Stomach smooth muscle (tissue), 2 donors: ENCODE measurements around the gene CHN2.

Source experiments
- H3K27ac ChIP-seq: one replicate; pipeline ENCODE4 v1.7.0; 2013; ENCODE audit warnings: mild to moderate bottlenecking, low read length, inconsistent platforms
- H3K27me3 ChIP-seq, 2 donors: one replicate each; pipeline ENCODE4 v1.7.0; 2013; ENCODE audit warnings: low read length in 2 of 2; ENCODE audit not compliant: insufficient read depth in 2 of 2, control insufficient read depth in 1 of 2
- H3K36me3 ChIP-seq, 2 donors: one replicate each; pipeline ENCODE4 v1.7.0; 2013; ENCODE audit warnings: low read length in 2 of 2; ENCODE audit not compliant: control insufficient read depth in 2 of 2, insufficient read depth in 2 of 2
- H3K4me1 ChIP-seq: one replicate; pipeline ENCODE4 v1.7.0; 2013; ENCODE audit warnings: low read length; ENCODE audit not compliant: control insufficient read depth, insufficient read depth
- H3K4me3 ChIP-seq, 2 donors: one replicate each; pipeline ENCODE4 v1.7.0; 2013; ENCODE audit warnings: low read length in 2 of 2
- H3K9ac ChIP-seq, 2 donors: one replicate each; pipeline ENCODE4 v1.7.0; 2013; ENCODE audit warnings: low read length in 2 of 2, mild to moderate bottlenecking in 1 of 2
- H3K9me3 ChIP-seq, 2 donors: one replicate each; pipeline ENCODE4 v1.7.0; 2013; ENCODE audit warnings: low read length in 2 of 2; ENCODE audit not compliant: control insufficient read depth in 2 of 2
- donor health status: healthy.
- donor health status: Pancreatic carcinoma.

CHN2 gene

GRCh38 chr7:29160080-29160479 is 34.5 kb upstream of the CHN2 start:
- Histone ChIP-seq H3K9me3 (no peaks in the 10 kb centered on the region), H3K9ac (no peak overlapping the region), H3K4me3 (no peak overlapping the region)

DNA sequence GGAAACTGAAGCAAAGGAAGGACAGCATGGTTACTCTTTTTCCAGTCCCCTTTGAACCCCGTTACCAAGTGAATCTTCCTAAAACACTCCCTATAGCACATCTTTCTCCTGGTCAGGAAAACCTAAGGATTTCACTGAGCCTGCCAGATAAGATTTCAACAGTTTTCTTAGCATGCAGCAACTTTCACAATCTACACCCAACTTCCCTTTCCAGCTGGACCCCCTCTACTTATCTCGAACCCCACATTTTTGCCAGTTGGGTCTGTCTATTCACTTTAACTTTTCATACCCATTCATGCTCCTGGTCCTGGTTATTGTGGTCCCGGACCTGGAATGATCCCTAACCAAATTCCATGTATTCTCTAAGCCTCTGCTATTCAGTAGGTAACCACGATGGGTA is 33.3 kb upstream of the CHN2 start:
- no peaks in the 10 kb centered on the region for H3K36me3 ChIP-seq
- H3K4me1 ChIP-seq = no peaks in the 10 kb centered on the region
- H3K9me3 ChIP-seq = no peaks in the 10 kb centered on the region
- H3K27ac ChIP-seq = no peak overlapping the region
- H3K27me3 ChIP-seq = no peaks in the 10 kb centered on the region
- H3K4me3 ChIP-seq = no peak overlapping the region
- H3K9ac ChIP-seq = no peak overlapping the region

More at GRCh38 chr7:29160080-29160479, 34.5 kb upstream of the CHN2 start:
- Histone ChIP-seq H3K4me1 (no peaks in the 10 kb centered on the region), H3K27me3 (no peaks in the 10 kb centered on the region), H3K27ac (no peak overlapping the region), H3K36me3 (no peaks in the 10 kb centered on the region)

GRCh38 chr7:29162577-29162976 is 32.0 kb upstream of the CHN2 start:
- no peaks in the 10 kb centered on the region for H3K36me3 ChIP-seq
- H3K27ac ChIP-seq = no peak overlapping the region
- H3K4me1 ChIP-seq = no peaks in the 10 kb centered on the region
- H3K4me3 ChIP-seq = no peak overlapping the region
- H3K27me3 ChIP-seq = peaks cover 0 to under 1% of the 10 kb centered on the region in 2 donors
- H3K9ac ChIP-seq = no peak overlapping the region
- no peaks in the 10 kb centered on the region for H3K9me3 ChIP-seq

DNA sequence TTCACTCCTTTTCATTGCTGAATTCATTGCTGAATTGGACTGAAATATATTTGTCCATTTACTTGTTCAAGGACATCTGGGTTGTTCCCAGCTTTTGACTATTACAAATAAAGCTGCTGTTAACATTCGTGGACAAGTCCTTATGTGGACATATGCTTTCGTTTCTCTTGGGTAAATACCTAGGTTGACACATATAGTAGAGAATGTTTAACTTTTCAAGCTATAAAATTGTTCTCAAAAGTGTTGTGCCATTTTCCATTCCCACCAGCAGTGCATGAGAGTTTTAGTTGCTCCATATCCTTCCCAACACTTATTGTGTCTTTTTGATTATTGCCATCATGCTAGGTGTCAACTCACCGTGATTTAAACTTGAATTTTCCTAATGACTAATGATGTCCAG is 30.7 kb upstream of the CHN2 start:
- no peak overlapping the region for H3K27ac ChIP-seq
- H3K36me3 ChIP-seq = no peaks in the 10 kb centered on the region
- peaks cover 0 to 2% of the 10 kb centered on the region in 2 donors for H3K27me3 ChIP-seq
- no peak overlapping the region for H3K4me3 ChIP-seq
- H3K4me1 ChIP-seq = no peaks in the 10 kb centered on the region
- no peaks in the 10 kb centered on the region for H3K9me3 ChIP-seq
- H3K9ac ChIP-seq = no peak overlapping the region

DNA sequence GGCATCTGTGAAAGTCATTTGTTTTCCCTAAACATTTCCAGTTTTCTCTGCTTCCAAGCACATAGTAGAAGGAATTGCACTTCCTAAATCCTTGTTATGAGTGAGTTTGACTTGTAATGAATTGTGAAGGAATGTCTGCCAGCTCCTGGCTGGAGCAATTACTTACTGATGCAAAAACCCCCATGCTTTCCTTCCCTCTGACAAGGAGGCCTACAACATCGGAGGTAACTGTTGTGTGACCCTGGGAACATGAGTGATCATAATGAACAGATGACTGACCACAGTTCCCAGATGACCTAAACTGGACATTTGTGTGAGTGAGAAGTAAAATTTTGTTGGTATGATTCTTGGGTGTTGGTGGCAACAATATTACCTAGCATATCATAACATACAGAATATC is 26.9 kb upstream of the CHN2 start:
- H3K9me3 ChIP-seq = no peaks in the 10 kb centered on the region

GRCh38 chr7:29170781-29171180 is 23.8 kb upstream of the CHN2 start:
- Histone ChIP-seq H3K4me3 (no peak overlapping the region), H3K27me3 (peaks cover 0 to 2% of the 10 kb centered on the region in 2 donors), H3K4me1 (no peaks in the 10 kb centered on the region), H3K36me3 (no peaks in the 10 kb centered on the region), H3K9ac (no peak overlapping the region), H3K27ac (no peak overlapping the region), H3K9me3 (no peaks in the 10 kb centered on the region)

More for the DNA sequence above, 26.9 kb upstream of the CHN2 start:
- Histone ChIP-seq H3K27me3 (peaks cover 0 to 2% of the 10 kb centered on the region in 2 donors), H3K27ac (no peak overlapping the region), H3K36me3 (no peaks in the 10 kb centered on the region), H3K9ac (no peak overlapping the region), H3K4me3 (no peak overlapping the region), H3K4me1 (no peaks in the 10 kb centered on the region)

DNA sequence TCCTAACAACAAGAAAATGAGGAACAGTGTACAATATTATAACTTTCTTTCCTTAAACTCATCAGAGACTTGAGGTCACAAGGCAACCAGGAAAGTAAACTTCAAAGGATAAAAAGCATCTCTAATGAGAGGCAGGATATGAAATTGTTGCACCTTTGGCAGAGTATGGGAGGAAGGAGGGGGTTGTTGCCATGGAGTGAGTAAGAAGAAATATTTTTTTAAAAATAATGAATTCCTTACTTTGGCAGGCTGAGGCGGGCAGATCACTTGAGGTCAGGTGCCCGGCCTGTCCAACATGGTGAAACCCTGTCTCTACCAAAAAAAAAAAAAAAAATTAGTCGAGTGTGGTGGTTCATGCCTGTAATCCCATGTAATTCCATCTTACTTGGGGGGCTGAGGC is 21.1 kb upstream of the CHN2 start:
- no peak overlapping the region for H3K9ac ChIP-seq
- H3K4me3 ChIP-seq = no peak overlapping the region
- H3K27me3 ChIP-seq = no peaks in the 10 kb centered on the region
- no peak overlapping the region for H3K27ac ChIP-seq
- H3K36me3 ChIP-seq = no peaks in the 10 kb centered on the region
- H3K9me3 ChIP-seq = no peaks in the 10 kb centered on the region
- H3K4me1 ChIP-seq = no peaks in the 10 kb centered on the region

DNA sequence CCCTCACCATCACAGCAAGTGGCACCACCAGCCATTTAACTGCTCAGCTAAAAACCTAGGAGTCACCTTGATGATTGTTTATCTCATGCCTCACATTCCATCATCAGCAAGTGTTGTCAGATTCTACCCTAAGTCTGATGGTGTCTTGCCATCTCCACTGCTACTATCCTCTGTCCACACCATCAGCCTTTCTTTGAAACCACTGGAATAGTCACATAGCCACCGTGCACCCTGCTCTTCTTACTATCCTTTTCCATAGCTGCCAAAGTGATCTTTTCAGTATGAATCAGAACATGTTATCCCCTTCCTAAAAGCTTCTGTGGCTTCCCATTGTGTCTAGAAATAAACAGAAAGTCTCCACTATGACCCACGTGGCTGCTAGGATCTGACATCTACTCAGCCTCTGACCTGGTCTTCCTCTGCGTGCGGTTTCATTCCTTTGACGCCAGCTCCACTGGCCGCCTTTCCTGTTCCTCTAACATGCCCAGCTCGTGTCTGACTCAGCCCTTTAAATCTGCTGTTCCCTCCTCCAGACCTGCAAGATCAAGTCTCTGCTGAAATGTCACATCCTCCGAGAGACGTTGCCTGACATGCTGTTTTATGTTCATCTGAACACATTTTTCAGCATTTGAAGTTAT is 16.5 kb upstream of the CHN2 start:
- no peaks in the 10 kb centered on the region for H3K4me1 ChIP-seq
- H3K9ac ChIP-seq = no peak overlapping the region
- peaks cover 0 to 4% of the 10 kb centered on the region in 2 donors for H3K9me3 ChIP-seq
- peaks cover 0 to 2% of the 10 kb centered on the region in 2 donors for H3K27me3 ChIP-seq
- H3K27ac ChIP-seq = no peak overlapping the region
- no peaks in the 10 kb centered on the region for H3K36me3 ChIP-seq
- no peak overlapping the region for H3K4me3 ChIP-seq

DNA sequence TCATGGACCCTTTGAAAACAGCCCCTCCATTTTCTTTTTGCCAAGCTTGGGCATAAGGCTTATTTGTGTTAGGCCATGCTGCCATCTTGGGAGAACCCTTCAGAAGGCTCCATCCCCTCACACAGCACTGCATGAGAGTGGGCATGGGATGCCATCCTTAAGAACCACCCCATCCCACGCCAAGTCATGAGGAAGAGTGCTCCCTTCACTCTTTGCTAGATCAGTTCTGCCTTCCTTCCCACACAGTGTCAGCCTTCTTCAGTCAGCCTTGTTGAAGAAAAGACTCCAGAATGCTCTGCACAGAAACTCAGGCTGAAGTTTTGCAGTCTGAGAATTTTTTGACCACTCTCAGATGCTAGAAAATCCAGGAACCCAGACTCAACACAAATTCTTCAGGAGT is 15.5 kb upstream of the CHN2 start:
- Histone ChIP-seq H3K9me3 (peaks cover 0 to 4% of the 10 kb centered on the region in 2 donors), H3K4me1 (no peaks in the 10 kb centered on the region), H3K27ac (no peak overlapping the region), H3K4me3 (no peak overlapping the region), H3K27me3 (peaks cover 0 to 2% of the 10 kb centered on the region in 2 donors), H3K36me3 (no peaks in the 10 kb centered on the region), H3K9ac (no peak overlapping the region)

DNA sequence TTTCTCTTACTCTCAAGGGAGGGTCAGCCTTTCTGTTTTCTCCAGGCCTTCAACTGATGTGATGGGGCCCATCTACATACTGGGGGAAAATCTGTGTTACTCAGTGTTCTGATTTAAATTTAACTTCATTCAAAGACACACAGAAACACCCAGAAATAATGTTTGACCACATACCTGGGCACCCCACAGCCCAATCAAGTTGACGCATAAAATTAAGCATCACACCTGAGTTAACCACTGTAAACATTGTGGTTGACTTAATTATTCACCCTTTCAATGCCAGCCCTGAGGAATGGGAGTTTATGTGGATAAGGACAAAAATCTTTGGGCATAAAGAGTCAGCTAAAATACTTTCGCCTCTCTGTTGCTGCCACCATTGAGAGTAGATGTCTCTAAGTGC is 10.0 kb upstream of the CHN2 start:
- Histone ChIP-seq H3K4me3 (no peak overlapping the region), H3K27ac (no peak overlapping the region), H3K9me3 (no peaks in the 10 kb centered on the region), H3K9ac (no peak overlapping the region), H3K27me3 (peaks cover 0 to 6% of the 10 kb centered on the region in 2 donors), H3K36me3 (no peaks in the 10 kb centered on the region), H3K4me1 (no peaks in the 10 kb centered on the region)

GRCh38 chr7:29185613-29186012 is 9.0 kb upstream of the CHN2 start:
- H3K9ac ChIP-seq = no peak overlapping the region
- H3K36me3 ChIP-seq = no peaks in the 10 kb centered on the region
- H3K4me1 ChIP-seq = no peaks in the 10 kb centered on the region
- peaks cover 2 to 11% of the 10 kb centered on the region in 2 donors for H3K27me3 ChIP-seq
- H3K9me3 ChIP-seq = no peaks in the 10 kb centered on the region
- H3K27ac ChIP-seq = no peak overlapping the region
- no peak overlapping the region for H3K4me3 ChIP-seq
